Measurements from ENCODE around the gene TGM1.

DNA sequence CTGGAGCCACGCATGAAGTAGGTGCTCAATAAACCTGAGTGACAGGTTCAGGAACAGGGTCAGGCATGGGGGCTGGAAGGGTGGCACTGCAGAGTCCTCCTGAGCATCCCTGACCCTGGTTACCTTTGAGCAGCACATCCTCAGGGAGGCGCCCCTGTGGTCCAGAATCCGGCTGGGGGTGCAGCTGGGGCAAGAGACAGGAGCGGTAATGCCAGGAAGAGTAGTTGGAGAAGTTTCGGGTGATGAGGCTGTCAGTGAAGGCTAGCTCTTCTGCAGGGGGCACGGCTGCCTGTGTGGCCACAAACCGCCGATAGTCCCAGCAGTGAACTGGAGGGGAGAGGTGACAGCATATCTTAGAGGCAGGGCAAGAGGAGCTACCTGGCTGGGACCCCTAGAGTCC lies 6.4 kb upstream of the TGM1 start:
- TF ChIP-seq, protein P1, sequence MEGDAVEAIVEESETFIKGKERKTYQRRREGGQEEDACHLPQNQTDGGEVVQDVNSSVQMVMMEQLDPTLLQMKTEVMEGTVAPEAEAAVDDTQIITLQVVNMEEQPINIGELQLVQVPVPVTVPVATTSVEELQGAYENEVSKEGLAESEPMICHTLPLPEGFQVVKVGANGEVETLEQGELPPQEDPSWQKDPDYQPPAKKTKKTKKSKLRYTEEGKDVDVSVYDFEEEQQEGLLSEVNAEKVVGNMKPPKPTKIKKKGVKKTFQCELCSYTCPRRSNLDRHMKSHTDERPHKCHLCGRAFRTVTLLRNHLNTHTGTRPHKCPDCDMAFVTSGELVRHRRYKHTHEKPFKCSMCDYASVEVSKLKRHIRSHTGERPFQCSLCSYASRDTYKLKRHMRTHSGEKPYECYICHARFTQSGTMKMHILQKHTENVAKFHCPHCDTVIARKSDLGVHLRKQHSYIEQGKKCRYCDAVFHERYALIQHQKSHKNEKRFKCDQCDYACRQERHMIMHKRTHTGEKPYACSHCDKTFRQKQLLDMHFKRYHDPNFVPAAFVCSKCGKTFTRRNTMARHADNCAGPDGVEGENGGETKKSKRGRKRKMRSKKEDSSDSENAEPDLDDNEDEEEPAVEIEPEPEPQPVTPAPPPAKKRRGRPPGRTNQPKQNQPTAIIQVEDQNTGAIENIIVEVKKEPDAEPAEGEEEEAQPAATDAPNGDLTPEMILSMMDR (IDR thresholded peaks at IDR 0.05; ENCODE audit: low read depth, low read length, missing input control): no peak
- TF ChIP-seq RXRA (IDR thresholded peaks at IDR 0.05) (no peak), EGR1 (IDR thresholded peaks at IDR 0.05; ENCODE audit: low read depth in 2 of 2) (no peak), GABPA (IDR thresholded peaks at IDR 0.05 in 1 of 2, conservative IDR thresholded peaks at IDR 0.05 in 1 of 2) (no peak), RAD21 (IDR thresholded peaks at IDR 0.05) (no peak)
- TF ChIP-seq, protein P2, sequence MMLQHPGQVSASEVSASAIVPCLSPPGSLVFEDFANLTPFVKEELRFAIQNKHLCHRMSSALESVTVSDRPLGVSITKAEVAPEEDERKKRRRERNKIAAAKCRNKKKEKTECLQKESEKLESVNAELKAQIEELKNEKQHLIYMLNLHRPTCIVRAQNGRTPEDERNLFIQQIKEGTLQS (IDR thresholded peaks at IDR 0.05): no peak

Measured in liver (tissue), 3 donors.